Posterior cingulate gyrus (tissue), 11 donors: ENCODE results near the gene CTNNA1.
"Not testable (repeated sequence)": the region's sequence is repeated elsewhere in the genome, so short reads cannot be mapped to it uniquely, and the experiment has no call there.

Source experiments
- DNase-seq, 10 donors: peaks; one replicate each; pipeline versions ENCODE4 v3.0.0 to v3.0.0-alpha.2; 2020 to 2021; ENCODE audit warnings: mixed read lengths in 3 of 10
- intact Hi-C: fragments of 100-400 bp; cut with DNase I; formaldehyde crosslinking; loops from one replicate; pipeline ENCODE4 v1.15.1; 2023

Gene CTNNA1, protein sequence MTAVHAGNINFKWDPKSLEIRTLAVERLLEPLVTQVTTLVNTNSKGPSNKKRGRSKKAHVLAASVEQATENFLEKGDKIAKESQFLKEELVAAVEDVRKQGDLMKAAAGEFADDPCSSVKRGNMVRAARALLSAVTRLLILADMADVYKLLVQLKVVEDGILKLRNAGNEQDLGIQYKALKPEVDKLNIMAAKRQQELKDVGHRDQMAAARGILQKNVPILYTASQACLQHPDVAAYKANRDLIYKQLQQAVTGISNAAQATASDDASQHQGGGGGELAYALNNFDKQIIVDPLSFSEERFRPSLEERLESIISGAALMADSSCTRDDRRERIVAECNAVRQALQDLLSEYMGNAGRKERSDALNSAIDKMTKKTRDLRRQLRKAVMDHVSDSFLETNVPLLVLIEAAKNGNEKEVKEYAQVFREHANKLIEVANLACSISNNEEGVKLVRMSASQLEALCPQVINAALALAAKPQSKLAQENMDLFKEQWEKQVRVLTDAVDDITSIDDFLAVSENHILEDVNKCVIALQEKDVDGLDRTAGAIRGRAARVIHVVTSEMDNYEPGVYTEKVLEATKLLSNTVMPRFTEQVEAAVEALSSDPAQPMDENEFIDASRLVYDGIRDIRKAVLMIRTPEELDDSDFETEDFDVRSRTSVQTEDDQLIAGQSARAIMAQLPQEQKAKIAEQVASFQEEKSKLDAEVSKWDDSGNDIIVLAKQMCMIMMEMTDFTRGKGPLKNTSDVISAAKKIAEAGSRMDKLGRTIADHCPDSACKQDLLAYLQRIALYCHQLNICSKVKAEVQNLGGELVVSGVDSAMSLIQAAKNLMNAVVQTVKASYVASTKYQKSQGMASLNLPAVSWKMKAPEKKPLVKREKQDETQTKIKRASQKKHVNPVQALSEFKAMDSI

DNA sequence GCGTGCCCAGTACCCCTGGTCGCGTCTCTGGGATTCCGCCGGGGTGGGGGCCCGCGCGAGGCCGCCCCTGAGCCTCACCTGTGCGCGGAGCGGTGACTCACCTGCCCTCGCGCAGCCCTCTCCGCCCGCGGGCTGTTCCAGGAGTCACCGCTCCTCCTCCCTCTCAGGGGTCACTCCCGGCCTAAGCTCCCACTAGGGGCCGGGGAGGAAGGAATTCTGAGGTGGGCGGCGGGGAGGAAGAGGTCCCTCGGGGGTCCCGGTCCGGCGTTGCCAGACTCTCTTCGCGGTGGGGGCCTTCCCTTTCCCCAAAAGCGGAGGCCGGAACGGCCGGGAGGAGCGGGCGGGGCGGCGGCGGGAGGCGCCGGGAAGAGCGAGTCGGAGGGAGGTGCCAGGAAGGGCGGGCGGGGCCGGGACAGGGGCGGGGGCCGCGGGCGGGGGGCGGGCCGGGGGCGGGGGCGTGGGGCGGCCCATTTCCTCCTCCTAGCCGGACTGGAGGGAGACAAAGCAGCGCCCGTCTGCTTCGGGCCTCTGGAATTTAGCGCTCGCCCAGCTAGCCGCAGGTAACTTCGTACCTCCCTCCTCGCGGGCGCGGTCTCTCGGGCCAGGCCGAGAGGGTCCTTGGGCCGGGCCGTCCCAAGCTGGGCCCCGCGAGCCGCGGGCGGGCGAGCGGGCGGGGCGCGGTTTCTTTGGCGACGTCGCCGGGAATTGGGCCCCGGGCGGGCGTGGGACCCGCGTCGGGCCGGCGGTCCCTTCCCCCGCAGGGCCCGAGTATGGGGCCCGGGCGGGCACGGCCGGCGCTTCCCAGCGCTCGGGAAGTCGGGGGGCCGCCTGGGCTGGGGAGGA lies at the start of gene CTNNA1:
Gene CTNNA1, plus strand, starts transcription at position 475 of the 843 bp plus-strand sequence. CDS start 28,500 bp downstream, outside the sequence.
- DNase-seq: peak; percentile 19 to 92 (median 58)
- intact Hi-C loops: loop anchor here (10.0 kb wide), 2 partner anchors 88 to 202 kb away; no protein-coding TSS in a partner anchor

DNA sequence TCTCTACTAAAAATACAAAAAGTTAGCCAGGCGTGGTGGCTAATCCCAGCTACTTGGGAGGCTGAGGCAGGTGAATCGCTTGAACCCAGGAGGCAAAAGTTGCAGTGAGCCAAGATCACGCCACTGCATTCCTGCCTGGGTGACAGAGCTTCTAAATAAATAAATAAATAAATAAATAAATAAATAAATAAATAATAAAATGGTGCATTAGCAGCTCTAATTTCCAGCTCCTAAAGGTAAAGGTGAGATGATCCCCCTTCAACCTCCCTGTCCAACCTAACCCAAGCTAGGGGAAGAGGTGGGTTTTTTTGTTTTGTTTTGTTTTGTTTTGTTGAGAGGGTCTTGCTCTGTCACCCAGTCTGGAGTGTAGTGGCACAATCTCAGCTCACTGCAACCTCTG lies 49.4 kb upstream of the CTNNA1 start:
- DNase-seq, intact Hi-C loops: not testable (repeated sequence)

DNA sequence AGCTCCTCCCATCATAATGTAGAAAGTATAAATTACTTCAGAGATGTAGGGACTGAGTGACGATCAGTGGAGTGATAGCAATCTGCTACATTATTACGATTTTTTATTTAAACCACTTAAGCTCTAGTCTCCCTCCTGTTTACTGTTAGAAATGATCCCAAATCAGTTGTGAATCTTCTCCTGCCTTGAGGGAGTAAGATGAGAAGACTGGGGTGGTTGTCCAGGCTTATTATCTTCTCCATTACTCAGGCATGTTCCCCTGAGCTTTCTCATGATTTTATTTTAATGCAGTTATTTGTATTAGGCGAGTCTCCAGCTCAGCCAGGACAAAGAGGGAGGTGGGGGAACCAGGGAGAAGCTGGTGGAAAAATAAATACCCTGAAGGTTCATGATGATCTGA lies 48.2 kb upstream of the CTNNA1 start:
- no peak for DNase-seq
- intact Hi-C loops: no loop called here

DNA sequence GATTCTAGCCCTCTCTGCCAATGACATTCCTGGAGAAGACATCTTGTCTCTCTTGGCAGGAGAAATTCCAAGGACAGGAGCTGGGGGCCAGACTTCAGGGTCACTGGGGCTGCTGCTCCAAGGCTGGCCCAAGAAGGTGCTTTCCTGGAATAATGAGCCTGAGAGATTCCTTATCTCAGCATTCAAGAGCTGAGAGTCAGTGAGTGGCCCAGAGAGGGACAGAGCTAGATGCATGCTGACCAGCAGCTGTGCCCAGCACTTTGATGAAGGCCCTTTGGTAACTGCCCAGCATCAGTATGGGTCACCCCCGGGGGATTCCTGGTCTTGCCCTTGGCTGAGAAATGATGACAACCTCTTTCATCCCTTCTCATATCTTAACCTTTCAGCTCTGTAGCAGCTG lies 47.7 kb upstream of the CTNNA1 start:
- DNase-seq: no peak
- intact Hi-C loops: no loop called here

DNA sequence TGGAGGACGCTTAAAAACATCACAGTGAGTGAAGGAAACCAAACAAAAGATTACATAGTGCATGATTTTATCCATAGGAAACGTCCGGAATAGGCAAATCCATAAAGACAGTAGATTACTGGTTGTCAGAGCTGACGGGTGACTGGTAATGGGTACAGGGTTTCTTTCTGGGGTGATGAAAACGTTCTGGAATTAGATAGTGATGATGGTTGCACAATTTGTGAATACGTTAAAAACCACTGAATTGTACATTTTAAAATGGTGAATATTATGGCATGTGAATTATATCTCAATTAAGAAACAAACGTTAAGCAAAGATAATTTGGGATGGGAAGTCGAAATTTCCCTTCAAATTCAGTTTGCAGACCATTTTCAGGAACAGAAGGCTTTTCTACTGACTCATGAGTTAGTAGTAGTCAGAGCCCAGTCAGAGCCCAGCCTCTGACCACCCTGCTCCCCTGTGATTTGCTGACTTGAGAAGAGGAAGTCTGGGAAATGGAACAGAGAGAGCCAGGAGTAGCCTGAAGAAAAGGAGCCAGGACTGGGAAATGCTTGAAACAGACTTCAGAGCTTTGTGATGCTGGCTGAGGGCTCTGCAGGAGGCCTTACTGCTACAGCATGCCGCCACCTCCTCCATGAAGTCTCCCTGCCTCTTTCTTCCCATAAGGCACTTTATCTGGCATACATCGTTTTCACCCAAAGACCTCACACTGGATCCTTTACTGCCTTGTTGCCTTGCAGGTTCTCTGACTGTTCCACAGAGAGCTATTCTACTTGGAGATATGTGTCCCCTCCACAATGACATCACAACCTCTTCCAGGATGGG lies 46.4 kb upstream of the CTNNA1 start:
- no peak for DNase-seq
- intact Hi-C loops: no loop called here

DNA sequence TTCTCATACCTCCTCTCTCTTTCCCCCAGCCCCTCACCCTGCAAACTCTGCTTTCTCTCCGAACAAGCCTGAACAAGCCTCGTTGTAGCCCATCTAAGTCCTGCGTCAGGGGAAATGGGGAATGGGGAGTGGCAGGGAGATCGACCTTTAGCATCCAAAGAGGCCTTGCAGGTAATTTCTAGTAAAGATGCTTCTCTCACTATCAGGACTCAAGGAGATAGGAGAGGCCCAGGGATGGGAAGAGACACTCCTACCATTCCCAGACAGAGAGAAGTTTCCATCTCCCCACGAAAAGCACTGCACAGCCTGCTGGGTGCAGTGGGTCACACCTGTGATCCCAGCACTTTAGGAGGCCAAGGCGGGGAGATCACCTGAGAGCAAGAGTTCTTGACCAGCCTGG lies 44.4 kb upstream of the CTNNA1 start:
- DNase-seq: no peak
- intact Hi-C loops: no loop called here

DNA sequence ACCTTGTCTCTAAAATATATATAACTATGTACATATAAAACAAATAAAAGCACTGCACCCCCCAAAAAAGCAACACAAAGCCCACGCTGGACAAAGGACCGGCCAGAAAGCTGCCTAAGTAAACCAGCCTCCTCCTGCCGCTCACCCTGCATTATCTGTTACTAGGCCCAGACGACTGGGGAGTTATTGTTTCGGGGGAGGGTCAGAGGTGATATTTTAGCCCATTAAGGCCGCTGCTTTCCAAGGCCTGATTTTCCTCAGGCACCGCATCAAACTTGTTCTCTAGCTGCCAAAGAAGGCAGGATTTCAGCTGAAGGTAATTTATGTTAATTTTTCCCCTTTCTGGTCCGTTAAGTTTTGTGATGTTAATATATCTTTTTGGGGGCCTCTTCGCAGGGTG lies 44.0 kb upstream of the CTNNA1 start:
- intact Hi-C loops: no loop called here
- DNase-seq: no peak

DNA sequence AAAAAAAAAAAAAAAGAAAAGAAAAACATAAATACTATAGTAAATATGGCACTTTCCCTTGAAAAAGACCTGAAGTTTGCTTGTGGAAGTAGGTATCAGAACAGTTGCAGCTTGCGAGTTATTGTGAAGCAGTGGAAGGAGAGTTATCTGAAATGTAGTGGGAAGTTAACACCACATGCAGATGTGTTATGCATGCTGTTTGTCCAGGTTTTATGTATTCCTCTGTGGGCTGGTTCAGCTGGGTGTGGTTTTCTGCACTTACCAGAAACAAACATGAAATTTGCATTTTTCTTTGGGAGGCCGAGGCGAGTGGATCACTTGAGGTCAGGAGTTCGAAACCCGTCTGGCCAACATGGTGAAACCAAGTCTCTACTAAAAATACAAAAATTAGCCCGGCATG lies 42.1 kb upstream of the CTNNA1 start:
- DNase-seq: no peak
- intact Hi-C loops: no loop called here

DNA sequence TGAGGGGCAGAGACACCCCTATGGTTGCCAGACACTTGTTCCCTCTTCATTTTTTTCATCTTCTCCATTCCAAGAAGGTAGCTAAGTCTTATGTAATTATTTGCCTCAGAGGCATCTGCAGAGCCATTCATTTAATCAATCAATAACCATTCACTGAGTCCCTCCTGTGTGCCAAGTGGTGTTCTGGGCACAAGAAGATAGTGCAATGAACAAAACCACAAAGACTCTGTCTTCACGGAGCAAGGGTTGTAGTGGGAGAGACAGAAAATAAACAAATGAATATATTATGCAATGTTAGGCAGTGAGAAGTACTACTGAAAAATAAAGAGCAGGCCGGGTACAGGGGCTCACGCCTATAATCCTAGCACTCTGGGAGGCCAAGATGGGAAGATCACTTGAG lies 41.4 kb upstream of the CTNNA1 start:
- intact Hi-C loops: no loop called here
- no peak for DNase-seq

DNA sequence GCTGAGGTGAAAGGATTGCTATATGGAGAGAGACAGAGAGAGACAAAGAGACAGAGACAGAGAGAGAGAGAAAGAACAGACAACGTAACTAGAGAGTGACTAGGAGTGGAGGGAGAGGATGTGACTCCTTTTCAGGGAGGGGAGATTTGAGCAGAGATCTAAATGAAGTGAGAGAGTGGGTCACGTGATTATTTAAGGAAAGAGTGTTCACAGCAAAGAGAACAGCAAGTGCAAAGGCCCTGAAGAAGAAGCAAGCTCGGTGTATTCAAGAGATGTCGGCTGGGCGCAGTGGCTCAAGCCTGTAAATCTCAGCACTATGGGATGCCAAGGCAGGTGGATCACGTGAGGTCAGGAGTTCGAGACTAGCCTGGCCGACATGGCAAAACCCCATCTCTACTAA lies 40.9 kb upstream of the CTNNA1 start:
- intact Hi-C loops: no loop called here

DNA sequence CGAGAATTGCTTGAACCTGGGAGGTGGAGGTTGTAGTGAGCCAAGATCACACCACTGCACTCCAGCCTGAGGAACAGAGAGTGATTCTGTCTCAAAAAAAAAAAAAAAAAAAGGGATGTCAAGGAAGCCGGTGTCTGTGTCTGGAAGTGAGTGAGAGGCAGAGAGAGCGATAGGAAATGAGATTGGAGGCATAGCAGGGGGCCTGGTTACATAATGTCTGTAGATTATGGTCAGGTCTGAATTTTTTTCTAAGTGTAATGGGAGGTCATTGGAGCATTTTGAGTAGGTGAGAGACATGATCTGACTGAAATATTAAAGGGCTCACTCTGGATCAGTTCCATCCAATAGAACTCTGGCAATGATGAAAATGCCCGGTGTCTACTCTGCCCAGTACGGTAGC lies 40.4 kb upstream of the CTNNA1 start:
- no peak for DNase-seq
- intact Hi-C loops: no loop called here

More for the DNA sequence above, 40.9 kb upstream of the CTNNA1 start:
- no peak for DNase-seq

DNA sequence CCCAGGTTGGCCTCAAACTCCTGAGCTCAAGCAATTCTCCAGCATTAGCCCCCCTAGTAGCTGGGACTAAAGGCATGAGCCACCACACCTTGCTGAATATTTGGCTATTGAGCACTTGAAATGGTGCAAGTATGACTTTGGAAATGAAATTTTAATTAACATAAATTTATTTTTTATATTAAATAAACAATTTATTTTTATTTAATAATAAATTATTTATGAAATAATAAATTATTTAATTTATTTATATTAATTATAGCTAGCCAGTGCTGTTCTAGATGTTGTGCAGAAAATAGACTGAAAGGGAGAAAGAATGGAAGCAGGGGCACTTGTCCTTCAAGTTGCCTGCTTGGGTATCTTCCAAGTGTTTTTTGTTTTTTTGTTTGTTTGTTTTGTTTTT lies 40.0 kb upstream of the CTNNA1 start:
- no peak for DNase-seq
- intact Hi-C loops: no loop called here

DNA sequence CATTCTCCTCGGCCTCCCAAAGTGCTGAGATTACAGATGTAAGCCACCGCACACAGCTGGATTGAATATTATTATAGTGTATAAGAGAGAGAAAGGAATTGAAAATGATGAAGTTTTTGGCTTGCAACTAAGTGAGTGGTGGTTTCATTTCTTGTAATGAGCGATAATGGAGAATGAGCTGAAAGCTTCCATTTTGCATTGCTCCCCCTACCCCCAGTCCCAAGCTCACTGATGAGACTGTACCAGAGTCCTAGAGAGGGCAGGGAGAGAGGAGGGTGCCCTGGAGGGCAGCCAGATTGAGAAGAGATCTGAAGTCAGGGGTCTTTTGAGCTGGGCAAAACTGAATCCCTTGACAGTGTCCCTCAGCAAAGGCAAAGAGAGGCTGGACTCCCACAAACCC lies 38.5 kb upstream of the CTNNA1 start:
- intact Hi-C loops: no loop called here
- DNase-seq: no peak

DNA sequence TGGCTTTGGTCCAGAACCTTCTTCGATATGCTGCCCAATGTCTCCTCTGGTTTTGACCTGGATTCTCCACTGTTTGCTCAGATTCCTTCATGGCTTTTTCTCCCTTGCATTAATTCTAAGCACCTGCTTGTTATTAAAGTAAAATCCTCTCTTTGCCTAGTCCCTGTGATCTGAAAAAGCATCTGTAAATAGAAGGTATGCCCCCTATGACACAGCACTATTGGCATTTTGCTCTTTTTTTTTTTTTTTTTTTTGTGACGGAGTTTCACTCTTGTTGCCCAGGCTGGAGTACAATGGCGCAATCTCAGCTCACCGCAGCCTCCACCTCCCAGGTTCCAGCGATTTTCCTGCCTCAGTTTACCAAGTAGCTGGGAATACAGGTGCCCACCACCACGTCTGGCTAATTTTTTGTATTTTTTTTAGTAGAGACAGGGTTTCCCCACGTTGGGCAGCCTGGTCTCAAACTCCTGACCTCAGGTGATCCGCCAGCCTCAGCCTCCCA lies 37.2 kb upstream of the CTNNA1 start:
- DNase-seq, intact Hi-C loops: not testable (repeated sequence)

DNA sequence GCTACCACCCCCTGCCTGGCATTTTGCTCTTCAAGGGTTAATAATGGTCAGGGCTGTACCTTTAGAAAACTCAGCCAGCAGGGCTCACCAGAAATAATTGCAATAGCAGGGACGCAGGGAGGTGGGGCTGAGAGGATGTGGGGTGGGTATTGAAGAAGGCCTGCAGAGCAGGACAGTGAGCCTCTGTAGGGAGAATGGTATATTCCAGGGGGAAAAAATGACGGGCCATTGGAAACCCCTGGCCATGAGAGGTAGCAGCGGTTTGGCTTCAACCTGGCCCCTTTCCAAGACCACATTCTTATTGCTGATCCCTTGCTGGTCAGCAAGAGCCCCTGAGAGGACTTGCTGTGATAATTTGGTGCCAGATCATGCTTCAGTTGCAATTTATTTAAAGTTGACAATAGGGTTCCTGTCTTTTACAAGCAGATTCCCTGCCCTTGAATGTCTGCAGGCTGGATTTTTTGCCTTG lies 36.7 kb upstream of the CTNNA1 start:
- intact Hi-C loops: no loop called here
- no peak for DNase-seq

DNA sequence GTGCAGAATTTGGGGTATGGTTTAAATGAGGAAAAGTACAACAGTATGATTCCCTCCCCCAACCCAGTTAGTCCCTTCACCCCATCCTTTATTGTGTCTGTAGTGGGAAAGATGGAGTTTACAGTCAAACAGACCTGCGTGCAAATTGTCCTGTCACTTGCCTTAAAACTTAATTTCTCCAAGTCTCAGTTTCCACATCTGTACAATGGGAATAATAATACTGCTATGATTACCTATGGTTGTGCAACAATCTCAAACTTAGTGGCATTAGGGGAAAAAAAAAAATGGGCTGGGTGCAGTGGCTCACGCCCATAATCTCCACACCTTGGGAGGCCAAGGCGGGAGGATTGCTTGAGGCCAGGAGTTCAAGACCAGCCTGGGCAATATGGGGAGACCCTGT lies 35.8 kb upstream of the CTNNA1 start:
- no peak for DNase-seq
- intact Hi-C loops: no loop called here

DNA sequence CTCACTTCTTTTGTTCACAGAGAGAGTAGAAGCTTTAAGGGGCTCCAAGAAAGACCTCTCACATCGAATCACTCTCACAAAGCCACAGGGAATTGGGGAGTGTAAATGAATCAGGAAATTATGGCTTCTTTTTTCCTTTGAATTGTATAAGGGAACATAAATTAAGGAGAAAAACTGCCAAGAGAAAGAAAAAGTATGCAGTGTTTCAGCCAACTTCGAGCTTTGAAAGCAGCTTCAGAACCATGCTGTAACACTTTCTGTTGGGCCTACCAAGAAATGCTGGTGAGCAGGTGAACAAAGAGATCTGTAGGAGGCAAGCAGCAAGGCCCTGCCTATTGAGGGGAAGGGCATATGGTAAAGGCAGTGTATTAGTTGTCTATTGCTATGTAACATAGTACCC lies 33.4 kb upstream of the CTNNA1 start:
- no peak for DNase-seq
- intact Hi-C loops: no loop called here

DNA sequence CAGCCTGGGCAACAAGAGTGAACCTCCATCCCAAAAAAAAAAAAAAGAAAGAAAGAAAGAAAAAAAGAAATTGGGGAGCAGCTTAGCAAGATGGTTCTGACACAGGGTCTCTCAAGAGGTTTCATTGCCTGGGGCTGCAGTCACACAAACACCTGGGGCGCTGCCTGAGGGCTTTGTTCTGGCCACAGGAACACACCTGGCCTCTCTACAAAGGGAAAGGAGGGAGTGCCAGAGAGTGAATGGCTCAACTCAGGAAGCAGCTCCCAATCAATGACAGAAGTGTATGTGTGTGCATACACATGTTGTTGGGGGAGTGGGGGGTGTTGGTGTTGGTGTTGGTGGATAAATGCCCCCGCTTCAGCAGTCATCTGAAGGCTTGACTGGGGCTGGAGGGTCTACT lies 32.4 kb upstream of the CTNNA1 start:
- intact Hi-C loops: no loop called here
- peak in 1 of 10 donors; percentile 28 for DNase-seq

DNA sequence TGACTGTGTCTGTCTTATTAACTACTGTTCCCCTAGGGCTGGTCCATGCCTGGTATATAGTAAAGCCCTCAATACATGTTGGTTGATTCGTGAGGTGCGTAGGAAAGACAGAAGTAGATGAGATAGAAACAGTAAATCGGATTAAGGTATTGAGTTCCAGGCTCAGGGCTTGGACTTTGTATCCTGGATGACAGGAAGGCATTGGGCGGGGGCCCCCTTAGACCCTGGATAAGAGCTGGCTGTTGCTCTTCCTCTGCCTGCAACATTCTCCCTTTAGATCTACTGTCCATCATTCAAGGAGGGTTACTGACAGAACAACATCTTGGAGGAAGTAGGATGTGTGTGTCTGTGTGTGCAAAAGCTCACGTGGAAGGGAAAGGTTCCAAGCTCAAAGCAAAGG lies 31.2 kb upstream of the CTNNA1 start:
- intact Hi-C loops: no loop called here
- DNase-seq: peak in 1 of 10 donors; percentile 4
